HEK293 (cell line): ENCODE results near the gene DEDD2.

Experiments
- CTCF ChIA-PET: fragments of 350-600 bp; formaldehyde crosslinking; extraction: SDS; loops from one replicate; lab custom pipeline; 2021; ENCODE audit warnings: antibody characterized with exemption; lab: Yijun Ruan, JAX
- POLR2A ChIA-PET: fragments of 300-600 bp; formaldehyde crosslinking; extraction: SDS; loops from one replicate; lab custom pipeline; 2020; ENCODE audit warnings: antibody characterized with exemption, inconsistent platforms; lab: Yijun Ruan, JAX
- H3K27ac ChIP-seq: fragments of 200-500 bp; sonication (Bioruptor generic); 2 replicates; pipeline ENCODE4 v1.5.1; 2014; ENCODE audit warnings: low read depth, low read length, control low read depth, inconsistent platforms; ENCODE audit errors: extremely low read depth
- H3K36me3 ChIP-seq, 2 experiments: fragments of 200-500 bp in 1 of 2; sonication (Bioruptor generic) in 1 of 2; 1 replicate in 1 of 2; 2 replicates in 1 of 2; pipeline ENCODE4 v1.5.1; 2014 to 2017; ENCODE audit warnings: inconsistent platforms in 2 of 2, low read length in 2 of 2; ENCODE audit not compliant: control insufficient read depth in 2 of 2, insufficient read depth in 1 of 2
- H3K4me1 ChIP-seq: fragments of 200-500 bp; sonication (Bioruptor generic); 2 replicates; pipeline ENCODE4 v1.5.1; 2014; ENCODE audit warnings: mild to moderate bottlenecking, low read length, inconsistent platforms; ENCODE audit not compliant: control insufficient read depth, insufficient read depth
- H3K4me3 ChIP-seq: 2 replicates; pipeline ENCODE4 v1.5.1; 2011; ENCODE audit warnings: low read depth, mild to moderate bottlenecking, control low read depth, low read length, moderate library complexity
- H3K9me3 ChIP-seq: fragments of 200-500 bp; sonication (Bioruptor generic); 2 replicates; pipeline ENCODE4 v1.5.1; 2014; ENCODE audit warnings: low read depth, low read length, inconsistent platforms; ENCODE audit not compliant: control insufficient read depth, insufficient read depth
- FEZF1 ChIP-seq: fragments of 450-650 bp; formaldehyde crosslinking; IDR thresholded peaks from 2 replicates; pipeline ENCODE4 v1.5.1; 2016; ENCODE audit warnings: missing biosample characterization, missing genetic modification characterization
- KLF10 ChIP-seq: fragments of 450-650 bp; IDR thresholded peaks from 2 replicates; pipeline ENCODE4 v1.5.1; 2018; ENCODE audit warnings: missing biosample characterization, mild to moderate bottlenecking, missing genetic modification characterization
- PRDM1 ChIP-seq: fragments of 450-650 bp; formaldehyde crosslinking; IDR thresholded peaks from 2 replicates; pipeline ENCODE4; 2016; ENCODE audit warnings: missing biosample characterization, missing genetic modification characterization
- TSHZ1 ChIP-seq: fragments of 450-650 bp; formaldehyde crosslinking; IDR thresholded peaks from 2 replicates; pipeline ENCODE4 v1.5.1; 2016; ENCODE audit warnings: missing biosample characterization, missing genetic modification characterization, borderline replicate concordance
- ZNF138 ChIP-seq: fragments of 450-650 bp; formaldehyde crosslinking; IDR thresholded peaks from 2 replicates; pipeline ENCODE4 v1.5.1; 2016; ENCODE audit warnings: missing biosample characterization, missing genetic modification characterization, borderline replicate concordance
- ZNF175 ChIP-seq: fragments of 450-650 bp; formaldehyde crosslinking; IDR thresholded peaks from 2 replicates; pipeline ENCODE4 v1.5.1; 2016; ENCODE audit warnings: missing biosample characterization, missing genetic modification characterization
- ZNF341 ChIP-seq: fragments of 450-650 bp; formaldehyde crosslinking; IDR thresholded peaks from 2 replicates; pipeline ENCODE4; 2016; ENCODE audit warnings: low read depth, missing biosample characterization, missing genetic modification characterization
- ZNF366 ChIP-seq: fragments of 450-650 bp; formaldehyde crosslinking; conservative IDR thresholded peaks from 2 replicates; pipeline ENCODE4 v1.5.1; 2016; ENCODE audit warnings: missing biosample characterization, missing genetic modification characterization
- ZNF624 ChIP-seq: fragments of 450-650 bp; formaldehyde crosslinking; IDR thresholded peaks from 2 replicates; pipeline ENCODE4 v1.5.1; 2017; ENCODE audit warnings: missing biosample characterization, missing genetic modification characterization
- ZNF660 ChIP-seq: fragments of 450-650 bp; IDR thresholded peaks from 2 replicates; pipeline ENCODE4 v1.5.1; 2018; ENCODE audit warnings: missing biosample characterization, mild to moderate bottlenecking, missing genetic modification characterization
- ZNF670 ChIP-seq: fragments of 450-650 bp; formaldehyde crosslinking; IDR thresholded peaks from 2 replicates; pipeline ENCODE4 v1.5.1; 2016; ENCODE audit warnings: missing biosample characterization, missing genetic modification characterization, low read depth
- ZNF677 ChIP-seq: fragments of 450-650 bp; IDR thresholded peaks from 2 replicates; pipeline ENCODE4 v1.5.0; 2018; ENCODE audit warnings: missing biosample characterization, mild to moderate bottlenecking, missing genetic modification characterization, moderate library complexity
- ZNF777 ChIP-seq: fragments of 450-650 bp; formaldehyde crosslinking; IDR thresholded peaks from 2 replicates; pipeline ENCODE4 v1.5.1; 2017; ENCODE audit warnings: missing biosample characterization, missing genetic modification characterization, borderline replicate concordance
- ZNF791 ChIP-seq: fragments of 450-650 bp; formaldehyde crosslinking; IDR thresholded peaks from 2 replicates; pipeline ENCODE4 v1.5.1; 2016; ENCODE audit warnings: missing biosample characterization, missing genetic modification characterization
- ZNF837 ChIP-seq: fragments of 450-650 bp; formaldehyde crosslinking; IDR thresholded peaks from 2 replicates; pipeline ENCODE4 v1.5.1; 2016; ENCODE audit warnings: missing biosample characterization, missing genetic modification characterization
- TF ChIP-seq, protein P1 (sequence below): fragments of 450-650 bp; formaldehyde crosslinking; IDR thresholded peaks from 2 replicates; pipeline ENCODE4 v1.5.1; 2017; ENCODE audit warnings: missing biosample characterization, mild to moderate bottlenecking, missing genetic modification characterization, moderate library complexity
- TF ChIP-seq, protein P2 (sequence below): fragments of 450-650 bp; formaldehyde crosslinking; IDR thresholded peaks from 2 replicates; pipeline ENCODE4 v1.5.1; 2016; ENCODE audit warnings: missing biosample characterization, missing genetic modification characterization
- TF ChIP-seq, protein P3 (sequence below): fragments of 450-650 bp; formaldehyde crosslinking; IDR thresholded peaks from 2 replicates; pipeline ENCODE4 v1.5.1; 2016; ENCODE audit warnings: missing biosample characterization, missing genetic modification characterization, low read depth

Gene DEDD2

DNA sequence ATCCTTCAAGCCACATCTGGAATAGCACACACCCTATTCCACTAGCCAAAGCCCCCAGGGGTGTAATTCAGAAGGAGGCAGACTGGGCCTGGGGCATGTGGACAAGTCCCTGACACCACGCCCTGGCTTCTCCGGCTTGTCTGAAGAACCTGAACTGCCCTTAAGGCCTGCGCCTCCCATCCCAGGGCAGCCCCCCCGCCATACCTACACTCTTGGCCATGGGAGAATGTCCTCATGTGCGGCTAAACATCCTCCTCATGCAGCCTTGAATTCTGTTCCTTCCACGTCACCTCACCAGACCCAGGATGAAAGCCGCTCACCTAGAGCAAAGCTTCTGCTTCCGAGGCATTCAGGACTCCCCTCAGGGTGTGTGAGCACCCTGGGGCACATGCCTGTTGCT is 60.9 kb downstream of the DEDD2 start:
- ChIA-PET CTCF (no interaction called here), POLR2A (no interaction called here)
- Histone ChIP-seq H3K4me1 (no peaks in the 10 kb centered on the region), H3K9me3 (no peaks in the 10 kb centered on the region), H3K4me3 (no peak overlapping the region), H3K27ac (no peak overlapping the region), H3K36me3 (no peaks in the 10 kb centered on the region)
- TF ChIP-seq ZNF837 (tag by site-specific recombination) (no peak), ZNF138 (tag by site-specific recombination) (no peak), KLF10 (tag by site-specific recombination) (no peak), ZNF660 (tag by site-specific recombination) (no peak), ZNF341 (tag by site-specific recombination) (no peak)
- TF ChIP-seq, protein P1, sequence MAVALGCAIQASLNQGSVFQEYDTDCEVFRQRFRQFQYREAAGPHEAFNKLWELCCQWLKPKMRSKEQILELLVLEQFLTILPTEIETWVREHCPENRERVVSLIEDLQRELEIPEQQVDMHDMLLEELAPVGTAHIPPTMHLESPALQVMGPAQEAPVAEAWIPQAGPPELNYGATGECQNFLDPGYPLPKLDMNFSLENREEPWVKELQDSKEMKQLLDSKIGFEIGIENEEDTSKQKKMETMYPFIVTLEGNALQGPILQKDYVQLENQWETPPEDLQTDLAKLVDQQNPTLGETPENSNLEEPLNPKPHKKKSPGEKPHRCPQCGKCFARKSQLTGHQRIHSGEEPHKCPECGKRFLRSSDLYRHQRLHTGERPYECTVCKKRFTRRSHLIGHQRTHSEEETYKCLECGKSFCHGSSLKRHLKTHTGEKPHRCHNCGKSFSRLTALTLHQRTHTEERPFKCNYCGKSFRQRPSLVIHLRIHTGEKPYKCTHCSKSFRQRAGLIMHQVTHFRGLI (tag by site-specific recombination): no peak
- TF ChIP-seq, protein P2, sequence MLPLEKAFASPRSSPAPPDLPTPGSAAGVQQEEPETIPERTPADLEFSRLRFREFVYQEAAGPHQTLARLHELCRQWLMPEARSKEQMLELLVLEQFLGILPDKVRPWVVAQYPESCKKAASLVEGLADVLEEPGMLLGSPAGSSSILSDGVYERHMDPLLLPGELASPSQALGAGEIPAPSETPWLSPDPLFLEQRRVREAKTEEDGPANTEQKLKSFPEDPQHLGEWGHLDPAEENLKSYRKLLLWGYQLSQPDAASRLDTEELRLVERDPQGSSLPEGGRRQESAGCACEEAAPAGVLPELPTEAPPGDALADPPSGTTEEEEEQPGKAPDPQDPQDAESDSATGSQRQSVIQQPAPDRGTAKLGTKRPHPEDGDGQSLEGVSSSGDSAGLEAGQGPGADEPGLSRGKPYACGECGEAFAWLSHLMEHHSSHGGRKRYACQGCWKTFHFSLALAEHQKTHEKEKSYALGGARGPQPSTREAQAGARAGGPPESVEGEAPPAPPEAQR (tag by site-specific recombination): no peak

DNA sequence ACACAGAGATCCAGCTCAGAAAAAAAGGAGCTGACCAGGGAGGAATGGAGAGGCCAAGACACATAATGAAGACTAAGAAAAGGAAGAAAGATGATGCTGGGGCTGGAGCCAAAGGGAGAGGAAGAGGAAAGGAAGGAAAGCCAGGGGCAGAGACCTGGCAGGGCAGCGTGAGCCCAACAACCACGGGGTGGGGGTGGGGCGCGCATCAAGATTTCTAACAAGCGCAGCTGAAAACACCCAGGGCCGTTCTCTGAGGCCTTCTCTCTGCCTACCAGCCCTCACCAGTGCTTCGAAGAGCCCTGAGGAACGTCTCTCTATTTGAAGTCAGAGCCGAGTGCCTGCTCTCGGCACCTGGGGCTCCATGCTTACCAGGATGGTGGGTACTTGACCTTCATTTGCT is 61.7 kb downstream of the DEDD2 start:
- no peaks in the 10 kb centered on the region for H3K9me3 ChIP-seq
- no peak overlapping the region for H3K4me3 ChIP-seq
- TF ChIP-seq ZNF624 (tag by site-specific recombination) (no peak), FEZF1 (tag by site-specific recombination) (no peak)
- CTCF ChIA-PET: interaction anchor here (1.2 kb wide), 1 partner anchor 47 kb away, joined by 6 read pairs; no protein-coding TSS in a partner anchor
- H3K27ac ChIP-seq: no peak overlapping the region
- H3K36me3 ChIP-seq: no peaks in the 10 kb centered on the region
- H3K4me1 ChIP-seq: no peaks in the 10 kb centered on the region
- POLR2A ChIA-PET: no interaction called here

DNA sequence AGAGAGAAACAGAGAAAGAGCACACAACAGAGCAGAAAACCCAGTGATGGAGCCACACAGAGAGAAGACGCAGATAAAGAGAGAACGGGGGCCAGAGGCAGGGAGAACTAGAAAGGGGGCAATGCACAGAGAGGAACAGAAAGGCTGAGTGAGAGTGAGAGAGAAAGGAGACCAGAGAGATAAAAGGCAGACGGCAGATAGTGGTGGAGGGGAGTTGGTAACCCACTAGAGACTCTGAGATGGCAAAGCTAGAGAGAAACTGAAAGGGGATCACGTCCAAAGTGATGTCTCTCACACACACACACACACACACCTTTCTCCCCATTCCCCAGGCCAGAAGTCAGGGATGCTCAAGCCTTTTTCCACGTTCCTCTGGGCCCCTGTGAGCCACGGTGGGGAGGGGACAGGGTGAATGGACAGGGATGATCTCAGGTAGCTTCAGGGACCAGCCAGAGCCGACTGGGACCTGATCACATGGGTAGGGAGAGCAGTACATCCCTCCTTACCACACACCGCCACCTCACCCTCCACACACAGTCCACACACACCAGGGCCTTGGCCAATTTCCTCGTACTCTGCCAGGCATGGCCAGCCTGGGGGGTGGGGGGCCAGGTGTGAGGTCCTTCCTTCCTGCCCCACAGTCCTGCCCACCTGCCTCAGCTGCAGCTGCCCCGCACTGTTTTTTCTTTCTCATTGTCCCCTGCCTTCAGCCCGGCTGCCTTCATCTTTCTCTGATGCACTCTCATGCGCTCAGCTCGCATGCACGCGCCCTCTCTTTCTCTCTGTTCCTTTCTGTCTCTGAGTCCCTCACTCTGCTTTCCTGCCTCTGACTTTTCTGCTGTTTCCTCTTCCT is 62.8 kb downstream of the DEDD2 start:
- CTCF ChIA-PET: interaction anchor here (0.5 to 1.2 kb wide), 3 partner anchors 26 to 141 kb away, joined by 3 to 6 read pairs (median 3); no protein-coding TSS in a partner anchor
- H3K4me3 ChIP-seq: no peak overlapping the region
- no peak for TF ChIP-seq ZNF677 (tag by site-specific recombination)
- TF ChIP-seq ZNF670 (tag by site-specific recombination): no peak
- TF ChIP-seq TSHZ1: no peak
- no peak for TF ChIP-seq FEZF1 (tag by site-specific recombination)
- peak; percentile 99 for TF ChIP-seq PRDM1
- TF ChIP-seq ZNF175 (tag by site-specific recombination): no peak
- TF ChIP-seq ZNF791: no peak; the same call in 1 of the 2 replicates
- 0 out of 2 replicates have a peak, but pooled peaks have one; percentile 22 for TF ChIP-seq ZNF366 (tag by site-specific recombination)
- TF ChIP-seq, protein P3, sequence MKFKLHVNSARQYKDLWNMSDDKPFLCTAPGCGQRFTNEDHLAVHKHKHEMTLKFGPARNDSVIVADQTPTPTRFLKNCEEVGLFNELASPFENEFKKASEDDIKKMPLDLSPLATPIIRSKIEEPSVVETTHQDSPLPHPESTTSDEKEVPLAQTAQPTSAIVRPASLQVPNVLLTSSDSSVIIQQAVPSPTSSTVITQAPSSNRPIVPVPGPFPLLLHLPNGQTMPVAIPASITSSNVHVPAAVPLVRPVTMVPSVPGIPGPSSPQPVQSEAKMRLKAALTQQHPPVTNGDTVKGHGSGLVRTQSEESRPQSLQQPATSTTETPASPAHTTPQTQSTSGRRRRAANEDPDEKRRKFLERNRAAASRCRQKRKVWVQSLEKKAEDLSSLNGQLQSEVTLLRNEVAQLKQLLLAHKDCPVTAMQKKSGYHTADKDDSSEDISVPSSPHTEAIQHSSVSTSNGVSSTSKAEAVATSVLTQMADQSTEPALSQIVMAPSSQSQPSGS (tag by site-specific recombination): no peak
- TF ChIP-seq ZNF777 (tag by site-specific recombination): 0 out of 2 replicates have a peak, but pooled peaks have one; percentile 13
- H3K36me3 ChIP-seq: no peaks in the 10 kb centered on the region
- no peak overlapping the region for H3K27ac ChIP-seq
- POLR2A ChIA-PET: interaction anchor here (1.1 kb wide), 1 partner anchor 10 kb away, joined by 4 read pairs; no protein-coding TSS in a partner anchor
- no peaks in the 10 kb centered on the region for H3K4me1 ChIP-seq
- H3K9me3 ChIP-seq: no peaks in the 10 kb centered on the region
